ENCODE measurements around the gene TMSB10. TPM values are rescaled to one million over a fixed set of nuclear protein-coding genes. Genes with fewer than 3 reads are reported as not detected.
"Not testable (repeated sequence)": the region's sequence is repeated elsewhere in the genome, so short reads cannot be mapped to it uniquely, and the experiment has no call there.

The TMSB10 gene
- polyA plus RNA-seq, 5 donors, result 1,992 to 2,792 (median 2,595) TPM

DNA sequence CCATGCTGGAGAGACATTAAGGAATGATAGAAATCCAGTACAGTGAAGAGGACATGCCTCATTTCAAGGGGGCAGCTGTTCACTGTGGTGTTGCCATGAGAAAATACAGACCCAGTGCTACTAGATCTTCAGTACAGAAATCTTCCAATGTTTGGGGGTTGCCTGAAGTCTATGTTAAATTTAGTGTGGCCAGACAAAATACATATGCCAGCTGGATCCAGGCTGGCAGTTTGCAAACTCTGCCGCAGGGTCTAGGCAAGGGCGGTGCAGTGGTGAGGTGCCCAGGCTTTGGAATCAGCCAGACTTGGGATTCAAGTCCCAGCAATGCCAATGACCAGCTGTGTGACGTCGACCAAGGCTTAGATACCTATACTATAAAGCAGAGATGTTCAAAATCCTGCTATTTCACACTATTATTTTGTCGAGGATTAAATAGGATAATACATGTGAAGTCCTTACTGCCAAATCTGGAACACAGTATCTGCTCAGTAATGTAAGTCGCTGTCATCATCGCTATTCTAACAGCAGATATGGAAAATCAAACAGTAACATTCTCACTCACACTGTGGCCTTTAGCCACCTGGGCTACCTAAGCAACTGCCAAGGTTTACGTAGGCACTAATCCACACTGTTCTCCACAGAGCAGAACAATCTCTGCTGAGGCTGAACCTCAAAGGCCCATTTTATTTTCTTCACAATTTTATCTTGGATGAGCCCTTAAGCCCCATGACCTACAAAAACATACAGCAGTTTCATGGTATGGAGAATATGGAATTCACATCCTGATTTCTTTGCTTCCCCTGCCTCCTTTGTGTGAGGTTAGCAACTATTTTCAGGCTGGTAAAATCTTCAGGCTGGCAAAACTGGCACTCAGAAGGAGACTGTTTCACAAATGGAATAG lies 5.9 kb upstream of the TMSB10 start:
- DNase-seq, result peak in 1 of 2 donors; percentile 33

GRCh38 chr2:84900971-84901370 lies 4.5 kb upstream of the TMSB10 start:
- no peak for DNase-seq

GRCh38 chr2:84901593-84902120 lies 3.8 kb upstream of the TMSB10 start:
- DNase-seq, result no peak

- no peak for DNase-seq
Observed at GRCh38 chr2:84902526-84902925, 2.9 kb upstream of the TMSB10 start.

- DNase-seq, result no peak
Observed at GRCh38 chr2:84904151-84904550, 1.3 kb upstream of the TMSB10 start.

DNA sequence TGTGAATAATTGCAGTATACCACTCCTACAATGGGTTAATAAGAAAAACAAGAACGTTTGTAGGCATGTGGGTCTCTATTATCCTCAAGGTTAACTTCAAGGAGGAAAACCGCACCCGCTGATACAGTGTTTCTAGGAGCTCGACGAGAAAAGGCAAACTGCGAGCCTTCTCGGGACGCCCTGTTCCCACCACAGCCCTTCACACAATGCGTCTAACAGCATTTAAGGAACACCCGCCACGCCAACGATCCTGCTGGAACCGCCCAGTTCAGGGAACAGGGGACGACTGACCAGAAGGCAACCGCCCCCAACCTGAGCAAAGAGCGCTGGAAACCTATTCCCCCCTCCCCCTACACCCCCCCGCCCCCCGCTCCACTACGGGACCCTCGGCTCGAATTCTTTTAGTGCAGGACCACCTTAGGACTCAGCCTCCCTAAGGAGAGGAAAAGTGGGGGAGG lies 710 bp upstream of the TMSB10 start:
- peak in 1 of 2 donors; percentile 47 for DNase-seq

- DNase-seq, result no peak
Observed at GRCh38 chr2:84906108-84906899, 848 bp downstream of the TMSB10 start.

DNA sequence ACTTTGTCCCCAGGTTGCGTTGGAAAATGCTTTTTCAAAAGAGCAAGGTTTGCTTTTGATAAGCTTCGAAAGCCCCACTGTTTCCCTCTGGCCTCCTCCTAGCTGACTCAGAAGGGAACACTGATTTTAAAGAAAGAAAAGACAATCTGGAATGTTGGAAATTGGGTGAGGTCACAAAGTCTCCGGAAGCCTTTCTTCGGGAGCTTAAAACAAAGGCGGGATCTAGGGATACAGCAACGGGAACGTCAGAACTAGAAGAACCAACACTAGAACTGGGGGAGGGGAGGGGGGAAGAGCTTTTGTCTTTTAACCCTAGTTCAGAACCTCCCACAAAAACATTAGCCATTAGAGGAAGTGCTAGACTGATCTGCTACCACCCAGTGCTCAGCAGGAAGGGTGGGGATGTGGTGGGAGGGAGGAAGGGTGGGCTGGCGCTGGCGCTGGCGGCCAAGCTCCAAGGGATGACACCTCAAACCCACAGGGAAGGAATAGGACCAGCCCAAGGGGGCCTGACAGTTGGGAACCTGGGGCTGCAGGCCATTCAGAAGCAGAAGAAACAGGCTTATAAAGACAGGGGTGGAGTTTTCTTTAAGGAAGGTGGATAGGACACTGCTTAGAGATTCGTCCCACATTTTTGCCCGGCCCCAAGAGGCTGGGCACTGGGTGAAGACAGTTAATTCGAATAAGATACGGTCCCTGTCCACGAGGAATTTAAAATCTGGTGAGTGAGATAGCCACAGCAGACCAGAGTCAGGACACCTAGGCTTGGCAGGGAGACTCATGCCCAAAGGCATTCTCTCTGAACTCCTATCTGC lies 1.7 kb downstream of the TMSB10 start:
- peak; percentile 65 to 79 for DNase-seq

DNA sequence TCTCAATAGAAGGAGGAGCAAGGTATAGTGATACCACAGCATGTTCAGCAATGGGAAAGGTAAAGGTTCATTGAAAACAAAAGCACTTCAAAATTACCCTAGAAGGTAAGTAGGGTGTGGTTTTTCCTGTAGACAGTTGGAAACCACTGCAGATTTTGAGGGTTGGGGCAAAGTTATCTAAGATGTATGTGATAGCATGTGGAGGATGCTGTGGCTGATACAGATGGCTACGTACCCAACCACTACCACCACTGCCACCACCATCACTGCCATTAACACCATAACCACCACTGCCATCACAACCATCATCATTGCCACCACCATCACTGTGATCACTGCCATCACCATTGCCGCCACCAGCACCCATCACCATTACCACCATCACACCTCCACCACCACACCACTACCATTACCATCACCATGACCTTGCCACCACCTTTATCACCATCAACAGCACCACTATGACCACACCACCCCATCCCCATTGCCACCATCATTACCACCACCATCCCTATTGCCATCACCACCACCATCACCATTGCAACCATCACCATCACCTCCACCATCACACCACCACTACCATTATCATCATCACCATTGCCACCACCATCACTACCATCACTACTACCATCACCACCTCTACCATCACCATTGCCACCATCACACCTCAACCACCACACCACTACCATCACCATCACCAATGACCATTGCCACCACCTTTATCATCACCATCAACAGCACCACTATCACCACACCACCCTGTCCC lies 3.7 kb downstream of the TMSB10 start:
- DNase-seq, result no peak

- DNase-seq, result no peak
Observed at GRCh38 chr2:84911135-84911678, 5.8 kb downstream of the TMSB10 start.

GRCh38 chr2:84912984-84913383 lies 7.5 kb downstream of the TMSB10 start:
- DNase-seq, result no peak

GRCh38 chr2:84914334-84914733 lies 8.9 kb downstream of the TMSB10 start:
- DNase-seq, result no peak

DNA sequence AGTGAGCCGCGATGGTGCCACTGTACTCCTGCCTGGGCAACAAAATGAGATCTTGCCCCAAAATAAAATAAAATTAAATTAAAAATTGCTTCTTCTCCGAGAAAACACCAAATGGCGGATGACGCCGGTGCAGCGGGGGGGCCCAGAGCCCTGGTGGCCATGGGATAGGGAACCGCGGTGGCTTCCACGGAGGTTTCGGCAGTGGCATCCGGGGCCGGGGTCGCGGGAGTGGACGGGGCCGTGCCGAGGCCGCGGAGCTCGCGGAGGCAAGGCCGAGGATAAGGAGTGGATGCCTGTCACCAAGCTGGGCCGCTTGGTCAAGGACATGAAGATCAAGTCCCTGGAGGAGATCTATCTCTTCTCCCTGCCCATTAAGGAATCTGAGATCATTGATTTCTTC lies 10.2 kb downstream of the TMSB10 start:
- DNase-seq, result not testable (repeated sequence)

DNA sequence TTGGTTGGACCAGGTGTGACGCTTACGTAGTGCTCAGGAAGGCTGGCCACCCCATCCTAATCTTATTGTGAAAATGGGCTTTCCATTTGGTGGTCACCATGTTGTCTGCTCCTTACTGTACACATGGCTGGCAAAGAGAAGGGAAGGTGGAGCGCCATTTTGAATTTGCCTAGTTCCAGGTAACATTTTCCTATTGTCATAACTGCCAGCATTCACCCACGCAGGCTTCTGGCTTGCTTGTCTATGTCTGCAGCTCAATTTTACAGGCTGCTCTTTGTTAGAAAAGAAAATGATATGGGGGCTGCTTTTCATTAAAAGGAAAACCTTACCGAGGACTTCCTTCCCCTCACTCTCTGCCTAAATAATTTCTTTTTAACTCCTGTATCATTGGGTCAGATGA lies 12.4 kb downstream of the TMSB10 start:
- not testable (repeated sequence) for DNase-seq

- no peak for DNase-seq
Observed at GRCh38 chr2:84918430-84918829, 13.0 kb downstream of the TMSB10 start.

- no peak for DNase-seq
Observed at GRCh38 chr2:84919885-84920580, 14.6 kb downstream of the TMSB10 start.

DNA sequence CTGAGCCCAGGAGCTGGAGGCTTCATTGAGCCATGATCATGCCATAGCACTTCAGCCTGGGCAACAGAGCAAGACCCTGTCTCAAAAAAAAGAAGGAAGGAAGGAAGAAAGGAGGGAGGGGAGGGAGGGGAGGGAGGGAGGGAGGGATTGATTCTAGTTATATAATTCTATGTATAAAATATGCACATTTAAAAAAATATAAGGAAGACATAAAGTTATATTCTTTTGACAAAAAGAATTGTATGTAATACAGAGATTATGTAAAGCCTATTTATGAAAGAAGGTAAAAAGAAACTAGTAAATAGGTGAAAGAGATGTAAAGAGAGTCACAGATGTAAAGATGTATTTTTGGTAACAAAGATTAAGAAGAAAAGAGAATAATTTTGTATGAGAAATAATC lies 17.6 kb downstream of the TMSB10 start:
- no peak for DNase-seq

- DNase-seq, result no peak
Observed at GRCh38 chr2:84924173-84925106, 19.0 kb downstream of the TMSB10 start.

DNA sequence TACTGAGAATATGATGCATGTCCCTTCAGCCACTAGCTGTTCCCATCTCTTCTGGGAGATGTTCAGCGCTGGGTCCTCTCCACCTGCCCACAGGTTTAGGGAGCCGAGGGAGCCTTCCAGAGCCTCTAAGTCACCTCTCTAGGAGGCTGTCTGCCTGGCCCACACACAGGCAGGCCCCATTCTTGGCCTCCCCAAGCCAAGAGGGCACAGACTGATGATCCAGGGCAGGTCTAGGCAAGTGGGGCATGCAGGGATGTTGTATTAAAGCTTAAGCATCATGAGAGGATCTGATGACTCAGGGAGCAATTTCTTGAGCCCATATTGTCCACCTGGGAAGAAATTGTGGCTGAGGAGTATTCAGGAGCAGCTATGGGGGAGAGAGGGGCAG lies 19.9 kb downstream of the TMSB10 start:
- no peak for DNase-seq

All from right lung (tissue), 5 donors.